Fibroblast of lung (primary cell): Measurements from ENCODE around the gene AKAP9.

Source experiments
- EZH2 ChIP-seq: IDR thresholded peaks from 2 replicates; pipeline ENCODE4 v1.5.1; 2012; ENCODE audit warnings: low read length, control low read depth, mild to moderate bottlenecking; ENCODE audit errors: missing control alignments
- TF ChIP-seq, protein P1 (sequence below), 2 donors: IDR thresholded peaks in 1 of 2; conservative IDR thresholded peaks in 1 of 2; 1 replicate in 1 of 2; 2 replicates in 1 of 2; pipeline ENCODE4 v1.5.1; 2011 to 2012; ENCODE audit warnings: low read length in 2 of 2, control low read depth in 1 of 2, inconsistent platforms in 1 of 2, low read depth in 1 of 2, mild to moderate bottlenecking in 1 of 2

DNA sequence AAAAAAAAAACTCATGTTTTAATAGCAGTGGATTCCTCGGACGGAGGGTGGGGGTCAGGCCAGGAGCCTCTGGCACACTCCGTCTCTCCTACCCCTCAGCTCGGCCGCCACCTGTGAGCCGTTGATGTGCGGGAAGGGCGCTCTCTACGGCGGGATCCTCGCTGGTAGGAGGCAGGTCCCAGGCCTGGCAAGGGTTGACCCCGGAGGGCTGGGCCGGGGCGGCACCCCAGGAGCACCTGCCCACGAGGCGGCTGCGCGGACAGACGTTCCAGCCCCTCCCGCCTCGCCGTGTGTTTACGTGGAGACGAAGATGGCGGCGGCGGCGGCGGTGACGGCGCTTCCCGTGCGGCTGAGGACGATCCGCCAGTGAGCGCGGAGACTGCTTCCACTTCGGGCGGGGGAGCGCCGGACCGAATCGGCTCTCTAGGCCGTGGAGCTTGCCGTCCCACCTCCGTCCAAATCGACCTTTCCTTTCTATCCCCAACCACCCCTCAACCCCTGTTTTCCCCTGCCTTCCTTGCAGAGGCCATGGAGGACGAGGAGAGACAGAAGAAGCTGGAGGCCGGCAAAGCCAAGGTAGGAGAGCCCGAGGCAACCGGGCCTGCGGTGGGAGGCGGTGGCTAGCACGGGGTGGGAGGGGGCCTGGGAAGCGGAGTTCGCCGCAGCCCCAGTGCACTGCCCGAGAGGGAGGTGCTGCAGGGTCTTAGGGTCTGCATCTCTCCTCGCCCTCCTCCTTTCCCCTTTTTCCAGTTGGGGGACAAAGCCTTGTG lies at the start of gene AKAP9:
- TF ChIP-seq, protein P1, sequence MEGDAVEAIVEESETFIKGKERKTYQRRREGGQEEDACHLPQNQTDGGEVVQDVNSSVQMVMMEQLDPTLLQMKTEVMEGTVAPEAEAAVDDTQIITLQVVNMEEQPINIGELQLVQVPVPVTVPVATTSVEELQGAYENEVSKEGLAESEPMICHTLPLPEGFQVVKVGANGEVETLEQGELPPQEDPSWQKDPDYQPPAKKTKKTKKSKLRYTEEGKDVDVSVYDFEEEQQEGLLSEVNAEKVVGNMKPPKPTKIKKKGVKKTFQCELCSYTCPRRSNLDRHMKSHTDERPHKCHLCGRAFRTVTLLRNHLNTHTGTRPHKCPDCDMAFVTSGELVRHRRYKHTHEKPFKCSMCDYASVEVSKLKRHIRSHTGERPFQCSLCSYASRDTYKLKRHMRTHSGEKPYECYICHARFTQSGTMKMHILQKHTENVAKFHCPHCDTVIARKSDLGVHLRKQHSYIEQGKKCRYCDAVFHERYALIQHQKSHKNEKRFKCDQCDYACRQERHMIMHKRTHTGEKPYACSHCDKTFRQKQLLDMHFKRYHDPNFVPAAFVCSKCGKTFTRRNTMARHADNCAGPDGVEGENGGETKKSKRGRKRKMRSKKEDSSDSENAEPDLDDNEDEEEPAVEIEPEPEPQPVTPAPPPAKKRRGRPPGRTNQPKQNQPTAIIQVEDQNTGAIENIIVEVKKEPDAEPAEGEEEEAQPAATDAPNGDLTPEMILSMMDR (conservative IDR thresholded peaks at IDR 0.05 in 1 of 2, IDR thresholded peaks at IDR 0.05 in 1 of 2; ENCODE audit: low read depth in 1 of 2, low read length in 2 of 2), result no peak
- TF ChIP-seq EZH2, result no peak
